NCI-H2107 (cell line): ENCODE measurements around the gene HMGCS1.
"Not testable (repeated sequence)": the region's sequence is repeated elsewhere in the genome, so short reads cannot be mapped to it uniquely, and the experiment has no call there.

ENCODE experiments used
- DNase-seq: peaks from one replicate; lab custom pipeline; 2025; lab: John Stamatoyannopoulos, UW

Gene HMGCS1

GRCh38 chr5:43312076-43312661 is 1.0 kb downstream of the HMGCS1 start:
- no peak for DNase-seq

GRCh38 chr5:43309637-43310036 is 3.6 kb downstream of the HMGCS1 start:
- no peak for DNase-seq

GRCh38 chr5:43309122-43309521 is 4.1 kb downstream of the HMGCS1 start:
- DNase-seq, result no peak

- not testable (repeated sequence) for DNase-seq
Observed at GRCh38 chr5:43306954-43307353, 6.3 kb downstream of the HMGCS1 start.

- DNase-seq, result peak; percentile 40
Observed at GRCh38 chr5:43305948-43306565, 7.2 kb downstream of the HMGCS1 start.

GRCh38 chr5:43304525-43304924 is 8.7 kb downstream of the HMGCS1 start:
- DNase-seq, result no peak

GRCh38 chr5:43303242-43303641 is 10.0 kb downstream of the HMGCS1 start:
- no peak for DNase-seq

GRCh38 chr5:43302481-43302880 is 10.7 kb downstream of the HMGCS1 start:
- DNase-seq, result no peak

- DNase-seq, result no peak
Observed at GRCh38 chr5:43301653-43302091, 11.5 kb downstream of the HMGCS1 start.

GRCh38 chr5:43300112-43300511 is 13.1 kb downstream of the HMGCS1 start:
- DNase-seq, result no peak

GRCh38 chr5:43298443-43298842 is 14.8 kb downstream of the HMGCS1 start:
- DNase-seq, result no peak

GRCh38 chr5:43296835-43297234 is 16.4 kb downstream of the HMGCS1 start:
- no peak for DNase-seq

GRCh38 chr5:43295202-43295601 is 18.0 kb downstream of the HMGCS1 start:
- DNase-seq, result no peak

- no peak for DNase-seq
Observed at GRCh38 chr5:43294226-43294625, 19.0 kb downstream of the HMGCS1 start.

GRCh38 chr5:43290726-43291125 is 22.5 kb downstream of the HMGCS1 start:
- DNase-seq, result no peak

GRCh38 chr5:43288269-43288831 is 24.9 kb downstream of the HMGCS1 start:
- no peak for DNase-seq

GRCh38 chr5:43287493-43287892 is 25.7 kb downstream of the HMGCS1 start:
- DNase-seq, result no peak

- no peak for DNase-seq
Observed at GRCh38 chr5:43286623-43287022, 26.6 kb downstream of the HMGCS1 start.

GRCh38 chr5:43281840-43282658 is 31.2 kb downstream of the HMGCS1 start:
- no peak for DNase-seq

GRCh38 chr5:43279548-43280274 is 33.5 kb downstream of the HMGCS1 start:
- DNase-seq, result no peak

- no peak for DNase-seq
Observed at GRCh38 chr5:43275391-43275790, 37.8 kb downstream of the HMGCS1 start.

GRCh38 chr5:43274435-43275114 is 38.6 kb downstream of the HMGCS1 start:
- DNase-seq, result no peak
